GM21381 (cell line): ENCODE data around the gene TMEM184A.

Source experiments
- ATAC-seq: cut with Tn5 transposase; IDR thresholded peaks from one replicate; pipeline ENCODE4 v1.9.1; 2021; ENCODE audit warnings: mild to moderate bottlenecking, moderate library complexity; ENCODE audit not compliant: unreplicated experiment

Gene TMEM184A

GRCh38 chr7:1553512-1554210 is 2.3 kb downstream of the TMEM184A start:
- no peak for ATAC-seq

- no peak for ATAC-seq
Observed at GRCh38 chr7:1552200-1552599, 3.8 kb downstream of the TMEM184A start.

DNA sequence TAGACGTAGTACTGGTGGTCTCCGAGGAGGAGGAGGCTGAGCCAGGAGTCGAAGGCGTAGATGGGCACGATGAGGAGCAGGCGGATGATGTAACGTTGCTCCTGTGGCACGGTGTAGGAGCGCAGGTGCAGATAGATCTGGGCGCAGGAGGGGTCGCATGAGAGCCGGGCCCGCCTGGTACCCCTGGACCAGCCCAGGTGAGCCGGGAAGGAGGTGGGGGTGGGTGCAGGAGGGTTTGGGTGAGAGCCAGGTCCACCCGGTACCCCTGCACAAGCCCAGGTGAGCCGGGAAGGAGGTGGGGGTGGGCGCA is 5.2 kb downstream of the TMEM184A start:
- ATAC-seq, result no peak

DNA sequence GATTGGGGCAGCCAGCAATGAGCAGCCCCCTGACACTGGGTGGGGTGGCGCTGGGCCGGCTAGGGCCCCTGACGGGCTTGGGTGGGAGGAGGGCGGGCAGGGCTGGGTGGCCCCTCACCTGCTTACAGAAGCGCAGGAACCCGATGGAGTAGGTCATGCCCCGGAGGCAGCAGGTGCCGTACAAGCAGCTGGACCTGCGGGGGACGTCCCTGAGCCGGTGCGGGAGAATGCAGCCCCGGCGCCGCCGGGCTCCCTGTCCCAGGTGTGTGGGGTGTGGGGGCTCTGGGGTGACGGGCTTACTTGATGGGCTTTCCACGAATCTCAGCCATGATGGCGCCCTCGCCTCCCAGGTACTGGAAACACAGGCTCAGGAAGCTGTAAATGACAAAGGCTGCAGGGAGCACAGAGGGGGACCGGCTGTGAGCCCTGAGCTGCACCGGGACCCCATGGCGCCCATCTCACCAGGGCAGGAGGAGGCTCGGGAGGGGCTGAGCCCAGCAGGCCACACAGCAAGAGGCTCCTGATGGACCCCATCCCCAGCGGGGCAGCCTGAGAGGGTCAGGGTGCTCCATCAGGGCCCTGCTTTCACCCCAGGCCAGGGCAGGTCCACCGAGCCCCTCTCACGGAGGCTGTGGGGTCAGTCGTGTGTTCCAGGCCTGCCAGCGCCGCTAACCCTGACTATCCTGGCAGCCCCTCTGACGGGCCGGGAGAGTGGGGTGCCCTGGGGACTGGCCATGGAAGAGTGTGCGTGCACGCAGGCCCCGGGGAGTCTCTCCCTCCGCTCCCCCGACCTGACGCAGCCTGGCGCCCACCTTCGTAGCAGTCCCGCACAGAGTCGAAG is 5.8 kb downstream of the TMEM184A start:
- ATAC-seq, result no peak

- ATAC-seq, result no peak
Observed at GRCh38 chr7:1549357-1550004, 6.5 kb downstream of the TMEM184A start.

GRCh38 chr7:1548944-1549343 is 7.1 kb downstream of the TMEM184A start:
- no peak for ATAC-seq

GRCh38 chr7:1548438-1548831 is 7.6 kb downstream of the TMEM184A start:
- ATAC-seq, result no peak

- ATAC-seq, result no peak
Observed at GRCh38 chr7:1547777-1548437, 8.1 kb downstream of the TMEM184A start.

DNA sequence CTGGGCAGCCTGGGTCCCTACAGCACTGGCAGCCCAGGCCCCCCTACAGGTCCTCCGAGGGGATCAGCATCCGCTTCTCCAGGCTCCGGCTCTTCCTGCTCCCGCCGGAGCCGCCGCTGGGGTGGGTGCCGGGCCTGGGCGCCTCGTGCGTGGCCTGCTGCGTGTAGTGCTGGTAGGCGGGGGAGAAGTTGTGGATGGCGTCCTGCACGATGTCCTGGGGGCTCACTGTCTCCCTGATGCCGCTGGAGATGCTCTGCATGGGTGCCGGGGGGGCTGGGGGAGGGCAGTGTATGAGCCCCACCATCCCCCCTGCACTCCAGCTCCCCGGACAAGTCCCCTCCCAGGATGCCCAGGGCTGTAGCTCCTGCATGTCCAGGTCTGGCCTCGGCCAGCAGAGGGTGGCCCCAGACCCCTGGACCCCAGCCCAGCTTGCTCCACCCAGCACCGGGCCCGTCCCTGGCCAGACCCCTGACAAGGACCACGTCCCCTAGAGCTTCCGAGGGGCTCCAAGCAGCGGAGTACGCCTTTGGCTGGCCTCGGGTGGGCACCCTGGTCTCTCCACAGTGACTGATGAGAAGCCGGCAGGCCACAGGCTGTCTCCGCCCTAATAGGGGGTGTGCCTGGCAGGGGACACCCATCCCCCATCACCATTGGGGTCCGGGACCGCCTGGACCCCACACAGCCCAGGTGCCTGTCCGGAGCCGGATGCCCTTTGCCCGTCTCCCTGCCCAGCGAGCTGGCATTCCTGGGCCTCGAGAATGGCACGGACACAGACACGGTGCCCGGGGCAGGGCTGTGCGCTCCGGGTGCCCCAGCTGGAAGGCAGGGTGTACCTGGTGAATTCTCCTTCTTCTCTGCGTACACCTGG is 8.9 kb downstream of the TMEM184A start:
- no peak for ATAC-seq

GRCh38 chr7:1546274-1546908 is 9.6 kb downstream of the TMEM184A start:
- ATAC-seq, result no peak

GRCh38 chr7:1545417-1546246 is 10.4 kb downstream of the TMEM184A start:
- no peak for ATAC-seq

- no peak for ATAC-seq
Observed at GRCh38 chr7:1544896-1545416, 11.0 kb downstream of the TMEM184A start.

DNA sequence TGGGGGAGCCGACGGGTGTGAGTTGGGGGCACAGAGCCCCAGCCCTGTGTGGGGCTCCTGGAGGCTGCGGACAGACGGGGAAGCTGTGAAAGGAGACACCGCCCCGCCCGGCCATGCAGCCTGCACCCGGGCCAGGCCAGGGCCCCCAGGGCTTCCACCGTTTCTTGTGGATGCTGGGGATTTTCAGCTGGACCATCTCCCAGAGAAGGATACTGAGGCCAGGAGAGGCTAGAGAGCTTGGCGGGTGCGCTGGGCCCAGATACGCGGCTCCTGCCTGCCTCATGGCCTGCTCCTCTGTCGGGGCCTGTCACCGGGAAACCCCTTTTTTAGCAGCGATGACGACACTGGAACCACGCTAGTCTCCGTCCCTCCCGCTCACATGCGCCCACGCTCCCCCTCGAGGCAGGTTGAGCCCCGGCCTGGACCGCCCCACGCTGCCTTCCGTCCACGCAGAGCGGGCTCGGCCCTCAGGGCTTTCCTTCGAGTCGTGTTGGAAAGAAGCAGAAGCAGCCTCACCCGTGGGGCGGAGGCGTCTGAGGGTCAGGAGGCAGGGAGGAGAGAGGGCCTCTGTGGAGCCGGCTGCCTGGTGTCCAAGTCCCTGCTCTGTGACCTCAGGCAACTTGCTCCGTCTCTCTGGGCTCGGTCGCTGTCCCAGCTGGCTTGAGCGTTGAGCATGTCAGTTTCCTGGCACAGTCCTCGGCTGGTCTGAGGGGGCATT is 11.7 kb downstream of the TMEM184A start:
- no peak for ATAC-seq

- no peak for ATAC-seq
Observed at GRCh38 chr7:1543826-1544177, 12.2 kb downstream of the TMEM184A start.

DNA sequence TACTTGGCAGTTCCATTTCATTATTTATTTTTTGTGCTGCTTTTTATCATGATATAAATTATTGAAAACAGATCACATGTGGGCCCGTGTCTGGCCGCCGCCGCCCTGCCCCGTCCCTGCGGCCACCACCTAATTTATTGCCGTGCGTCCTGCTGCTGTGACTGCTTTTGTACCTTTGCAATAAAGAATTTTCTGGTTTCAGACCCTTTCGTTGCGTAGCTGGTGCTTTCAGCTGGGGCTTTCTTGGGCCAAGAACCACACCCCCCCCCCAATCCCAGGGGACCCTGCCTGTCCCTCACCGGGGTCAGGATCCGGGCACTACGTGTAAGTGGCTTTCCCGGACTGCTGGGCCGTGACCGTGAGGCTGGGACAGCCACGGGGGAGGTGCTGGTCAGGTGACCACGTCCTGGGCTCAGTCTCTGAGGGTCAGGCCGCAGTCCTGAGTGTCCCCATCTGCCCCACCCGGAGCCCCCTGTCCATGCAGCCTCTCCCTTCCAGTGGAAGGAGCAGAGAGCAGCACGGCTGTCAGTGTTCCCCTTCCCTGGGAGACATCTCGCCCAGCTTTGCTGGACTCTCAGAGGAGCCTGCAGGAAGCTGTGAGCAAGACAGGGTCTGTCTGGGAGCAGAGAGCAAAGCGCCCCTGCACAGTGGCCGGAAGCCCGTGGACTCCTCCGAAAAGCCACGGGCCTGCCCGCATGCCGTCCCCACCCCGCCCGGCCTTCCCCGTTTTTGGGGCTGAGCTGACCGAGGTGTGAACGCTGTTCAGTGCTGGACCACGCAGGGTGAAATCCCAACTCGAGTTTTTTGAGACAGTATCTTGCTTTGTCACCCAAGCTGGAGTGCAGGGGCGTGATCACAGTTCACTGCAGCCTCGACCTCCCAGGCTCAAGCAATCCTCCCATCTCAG is 12.9 kb downstream of the TMEM184A start:
- ATAC-seq, result no peak

DNA sequence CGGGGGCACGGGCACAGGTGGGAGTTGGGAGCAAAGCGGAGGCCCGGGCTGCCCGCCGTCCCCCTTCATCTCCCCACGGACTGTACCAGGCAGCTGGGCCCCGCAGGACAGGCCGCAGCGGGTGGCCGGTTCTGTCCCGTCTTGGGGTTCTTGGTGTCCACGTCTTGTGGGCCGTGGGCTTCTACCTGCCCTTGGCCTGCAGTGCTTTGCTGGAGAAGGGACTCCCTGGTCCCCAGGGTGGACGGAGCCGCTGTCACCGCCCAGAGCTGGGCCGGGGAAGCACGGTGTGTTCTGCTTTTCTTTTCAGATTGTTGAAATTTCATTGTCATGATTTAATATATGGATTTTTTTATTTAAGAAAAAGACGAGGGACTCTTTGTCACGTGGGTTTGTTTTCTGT is 13.7 kb downstream of the TMEM184A start:
- no peak for ATAC-seq

GRCh38 chr7:1541431-1542162 is 14.4 kb downstream of the TMEM184A start:
- no peak for ATAC-seq
